B cell (primary cell): ENCODE data around the gene NAB1. TPM values are rescaled to one million over a fixed set of nuclear protein-coding genes. Genes with fewer than 3 reads are reported as not detected.

Source experiments
- ATAC-seq: fragments of 200-7000 bp; cut with Tn5 transposase; one replicate; pipeline ENCODE4 v1.10.0; 2021; ENCODE audit warnings: low read depth, mild to moderate bottlenecking, moderate number of reproducible peaks, moderate library complexity
- CTCF ChIA-PET: fragments of 350-600 bp; sonication (Branson Sonifier 250); formaldehyde crosslinking; loops from one replicate; lab custom pipeline; 2021; ENCODE audit warnings: antibody characterized with exemption, inconsistent platforms; lab: Charles Lee
- POLR2A ChIA-PET: fragments of 350-600 bp; sonication (Branson Sonifier 250); formaldehyde crosslinking; loops from one replicate; lab custom pipeline; 2021; ENCODE audit warnings: antibody characterized with exemption; lab: Charles Lee
- DNase-seq: peaks from one replicate; pipeline ENCODE4 v3.0.0; 2013
- H2AFZ ChIP-seq: 2 replicates; pipeline ENCODE4 v1.6.1; 2012; ENCODE audit warnings: mild to moderate bottlenecking, low read depth, low read length; ENCODE audit not compliant: insufficient read depth, poor library complexity, severe bottlenecking
- H3K27ac ChIP-seq, 2 donors: 1 replicate in 1 of 2; 2 replicates in 1 of 2; pipeline ENCODE4 v1.5.1; 2012 to 2013; ENCODE audit warnings: low read length in 2 of 2, mild to moderate bottlenecking in 2 of 2, moderate library complexity in 1 of 2
- H3K27me3 ChIP-seq, 4 experiments: fragments of 200-600 bp in 1 of 4; sonication (generic) in 1 of 4; replicated peaks in 1 of 4; 1 replicate in 2 of 4; 2 replicates in 2 of 4; pipeline versions ENCODE4 v1.6.1 to v1.7.0; 2013 to 2016; ENCODE audit warnings: low read length in 3 of 4, mild to moderate bottlenecking in 2 of 4, mixed read lengths in 1 of 4, moderate library complexity in 1 of 4; ENCODE audit not compliant: insufficient read depth in 4 of 4, control insufficient read depth in 3 of 4; ENCODE audit errors: control extremely low read depth in 1 of 4
- H3K36me3 ChIP-seq, 2 experiments: replicated peaks in 1 of 2; 1 replicate in 1 of 2; 2 replicates in 1 of 2; pipeline versions ENCODE4 v1.6.1 to v1.7.1; 2013; ENCODE audit warnings: low read length in 1 of 2; ENCODE audit not compliant: insufficient read depth in 2 of 2, control insufficient read depth in 1 of 2; ENCODE audit errors: control extremely low read depth in 1 of 2, extremely low read depth in 1 of 2
- H3K4me1 ChIP-seq, 2 donors: fragments of 200-600 bp in 1 of 2; sonication (generic) in 1 of 2; 1 replicate in 1 of 2; 2 replicates in 1 of 2; pipeline versions ENCODE4 v1.5.1 to v1.6.1; 2013 to 2017; ENCODE audit warnings: low read length in 2 of 2; ENCODE audit not compliant: control insufficient read depth in 2 of 2, insufficient read depth in 2 of 2
- H3K4me2 ChIP-seq: replicated peaks from 2 replicates; pipeline ENCODE3; 2012; ENCODE audit warnings: mild to moderate bottlenecking, low read depth, low read length; ENCODE audit not compliant: poor library complexity, severe bottlenecking
- H3K4me3 ChIP-seq, 5 experiments: fragments of 200-600 bp in 1 of 5; sonication (generic) in 1 of 5; 1 replicate in 3 of 5; 2 replicates in 2 of 5; pipeline versions ENCODE4 v1.5.1 to v1.7.0; 2011 to 2016; ENCODE audit warnings: low read length in 4 of 5, mild to moderate bottlenecking in 4 of 5, low read depth in 2 of 5, control low read depth in 1 of 5, moderate library complexity in 1 of 5; ENCODE audit not compliant: insufficient read depth in 1 of 5; ENCODE audit errors: control extremely low read depth in 1 of 5, extremely low read depth in 1 of 5
- H3K79me2 ChIP-seq: fragments of 200-600 bp; sonication (generic); one replicate; pipeline ENCODE4 v1.6.0; 2016; ENCODE audit warnings: low read length; ENCODE audit not compliant: control insufficient read depth, insufficient read depth
- H3K9ac ChIP-seq: fragments of 200-600 bp; sonication (generic); 2 replicates; pipeline ENCODE4 v1.6.1; 2017; ENCODE audit warnings: mild to moderate bottlenecking, low read length, moderate library complexity
- H3K9me3 ChIP-seq, 3 donors: one replicate each; pipeline versions ENCODE4 v1.6.1 to v1.7.1; 2013; ENCODE audit warnings: low read length in 2 of 3; ENCODE audit not compliant: control insufficient read depth in 2 of 3, insufficient read depth in 1 of 3; ENCODE audit errors: control extremely low read depth in 1 of 3
- H4K20me1 ChIP-seq: 2 replicates; pipeline ENCODE4 v1.6.0; 2012; ENCODE audit warnings: mild to moderate bottlenecking, low read length; ENCODE audit not compliant: insufficient read depth, control insufficient read depth, poor library complexity, severe bottlenecking
- H3K27ac Mint-ChIP-seq: one replicate; pipeline ENCODE4 v1.8.0; 2021; ENCODE audit warnings: mixed read lengths
- H3K27me3 Mint-ChIP-seq: one replicate; pipeline ENCODE4 v1.8.0; 2021; ENCODE audit warnings: mixed read lengths
- H3K4me1 Mint-ChIP-seq: one replicate; pipeline ENCODE4 v1.8.0; 2021; ENCODE audit warnings: mixed read lengths
- H3K4me3 Mint-ChIP-seq: one replicate; pipeline ENCODE4 v1.8.0; 2021; ENCODE audit warnings: mixed read lengths
- H3K9me3 Mint-ChIP-seq: one replicate; pipeline ENCODE4 v1.8.0; 2022; ENCODE audit warnings: mixed read lengths; ENCODE audit not compliant: insufficient read depth
- EZH2 ChIP-seq: IDR thresholded peaks from 2 replicates; pipeline ENCODE4 v1.6.1; 2012; ENCODE audit warnings: borderline replicate concordance, low read depth, mild to moderate bottlenecking, moderate library complexity, low read length; ENCODE audit not compliant: insufficient read depth, poor library complexity, severe bottlenecking
- WGBS: methylation state at CpG from one replicate; pipeline ENCODE4 v1.1.5; 2013; ENCODE audit warnings: missing lambda C conversion rate; ENCODE audit not compliant: insufficient coverage; 5-methylcytosine and 5-hydroxymethylcytosine counted together
- intact Hi-C: fragments of 100-400 bp; cut with micrococcal nuclease; formaldehyde crosslinking; loops from one replicate; pipeline ENCODE4 v1.10.0; 2022
- polyA plus RNA-seq: library from polyadenylated mRNA; depleted of rRNA; stranded (reverse); fragments of >200 nt; gene quantifications from 2 replicates; pipeline ENCODE4 v1.2.3, GENCODE V29; 2012
- total RNA-seq, 2 donors: library from RNA; stranded (reverse); fragments of 120-200 nt in 1 of 2; gene quantifications; 1 replicate in 1 of 2; 2 replicates in 1 of 2; pipeline versions ENCODE4 v1.2.3 to v1.2.4, GENCODE V29; 2013 to 2022
- TF ChIP-seq, protein P1 (sequence below): fragments of 200-600 bp; IDR thresholded peaks from one replicate; pipeline ENCODE4 v1.8.0; 2022; ENCODE audit warnings: antibody characterized with exemption, mild to moderate bottlenecking

Gene NAB1
- total and polyA plus RNA-seq, 2 donors (not counting 1 experiment from before 2014, with no cell fraction given), result 6.3 to 24.9 TPM

DNA sequence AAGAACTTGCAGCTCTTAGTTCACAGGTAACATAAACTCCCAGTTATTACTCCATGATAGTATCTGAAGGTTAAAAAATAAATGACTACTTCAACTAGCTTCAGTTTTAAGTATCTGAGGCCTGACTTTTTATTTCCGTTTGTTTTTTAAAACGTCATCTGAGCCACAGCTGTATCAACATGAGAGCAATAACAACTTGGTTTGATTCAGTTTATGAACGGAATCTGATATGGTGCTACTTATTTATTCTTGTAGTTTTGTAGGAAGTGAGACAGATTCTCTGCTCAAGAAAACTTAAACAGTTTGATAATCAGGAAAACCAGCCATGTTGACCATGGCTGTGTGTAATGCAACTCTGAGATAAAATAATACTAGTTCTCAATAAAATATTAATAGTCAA is 34.9 kb downstream of the NAB1 start:
- DNase-seq, result no peak
- POLR2A ChIA-PET, result no interaction called here
- Mint-ChIP-seq H3K4me3 (no peak overlapping the region), H3K27me3 (no peaks in the 10 kb centered on the region), H3K9me3 (no peaks in the 10 kb centered on the region), H3K27ac (no peak overlapping the region), H3K4me1 (peaks cover 19% of the 10 kb centered on the region)
- intact Hi-C loops, result loop anchor here (10.0 kb wide), 1 partner anchor 599 kb away; no protein-coding TSS in a partner anchor
- Histone ChIP-seq H3K27ac (no peak overlapping the region), H3K4me3 (no peak overlapping the region), H2AFZ (no peak overlapping the region), H3K4me2 (no peak overlapping the region), H3K79me2 (no peaks in the 10 kb centered on the region), H4K20me1 (no peaks in the 10 kb centered on the region), H3K36me3 (peaks cover 0 to 8% of the 10 kb centered on the region in 2 experiments), H3K9me3 (no peaks in the 10 kb centered on the region), H3K9ac (no peak overlapping the region), H3K4me1 (peaks cover 7 to 14% of the 10 kb centered on the region in 2 donors), H3K27me3 (no peaks in the 10 kb centered on the region)
- no peak for TF ChIP-seq EZH2
- TF ChIP-seq, protein P1, sequence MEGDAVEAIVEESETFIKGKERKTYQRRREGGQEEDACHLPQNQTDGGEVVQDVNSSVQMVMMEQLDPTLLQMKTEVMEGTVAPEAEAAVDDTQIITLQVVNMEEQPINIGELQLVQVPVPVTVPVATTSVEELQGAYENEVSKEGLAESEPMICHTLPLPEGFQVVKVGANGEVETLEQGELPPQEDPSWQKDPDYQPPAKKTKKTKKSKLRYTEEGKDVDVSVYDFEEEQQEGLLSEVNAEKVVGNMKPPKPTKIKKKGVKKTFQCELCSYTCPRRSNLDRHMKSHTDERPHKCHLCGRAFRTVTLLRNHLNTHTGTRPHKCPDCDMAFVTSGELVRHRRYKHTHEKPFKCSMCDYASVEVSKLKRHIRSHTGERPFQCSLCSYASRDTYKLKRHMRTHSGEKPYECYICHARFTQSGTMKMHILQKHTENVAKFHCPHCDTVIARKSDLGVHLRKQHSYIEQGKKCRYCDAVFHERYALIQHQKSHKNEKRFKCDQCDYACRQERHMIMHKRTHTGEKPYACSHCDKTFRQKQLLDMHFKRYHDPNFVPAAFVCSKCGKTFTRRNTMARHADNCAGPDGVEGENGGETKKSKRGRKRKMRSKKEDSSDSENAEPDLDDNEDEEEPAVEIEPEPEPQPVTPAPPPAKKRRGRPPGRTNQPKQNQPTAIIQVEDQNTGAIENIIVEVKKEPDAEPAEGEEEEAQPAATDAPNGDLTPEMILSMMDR, result no peak
- CTCF ChIA-PET, result interaction anchor here (0.9 kb wide), 1 partner anchor 20 kb away, joined by 5 read pairs; no protein-coding TSS in a partner anchor
- WGBS, result no CpG with 5 or more reads among the region's 3 CpGs
- ATAC-seq, result no peak

DNA sequence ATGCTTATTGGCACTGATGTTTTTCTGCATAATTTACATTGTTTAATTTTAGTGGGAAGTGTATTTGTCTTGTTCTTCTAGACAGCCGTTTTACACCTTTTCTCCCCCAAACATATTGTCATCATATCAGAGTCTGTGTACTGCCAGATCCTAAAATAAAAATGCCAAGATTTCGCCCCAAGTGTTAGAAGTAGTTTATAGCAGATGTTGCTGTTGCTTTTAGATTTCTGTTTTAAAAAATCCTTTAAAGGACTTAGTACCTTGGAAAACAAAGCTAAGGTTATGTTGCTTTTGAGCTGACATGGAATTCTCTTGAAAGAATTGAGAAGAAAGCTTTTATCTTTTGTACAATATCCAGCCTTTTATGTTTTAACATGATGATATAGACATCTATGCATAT is 36.0 kb downstream of the NAB1 start:
- WGBS, result no CpG with 5 or more reads among the region's 2 CpGs
- Mint-ChIP-seq H3K27me3 (no peaks in the 10 kb centered on the region), H3K4me1 (peaks cover 9% of the 10 kb centered on the region), H3K27ac (no peak overlapping the region), H3K4me3 (no peak overlapping the region), H3K9me3 (no peaks in the 10 kb centered on the region)
- Histone ChIP-seq H3K4me1 (peaks cover 1 to 4% of the 10 kb centered on the region in 2 donors), H3K9ac (no peak overlapping the region), H3K27me3 (no peaks in the 10 kb centered on the region), H3K4me2 (no peak overlapping the region), H3K4me3 (no peak overlapping the region), H2AFZ (no peak overlapping the region), H4K20me1 (no peaks in the 10 kb centered on the region), H3K27ac (no peak overlapping the region), H3K79me2 (no peaks in the 10 kb centered on the region), H3K36me3 (peaks cover 2 to 8% of the 10 kb centered on the region in 2 experiments), H3K9me3 (no peaks in the 10 kb centered on the region)
- CTCF ChIA-PET, result no interaction called here
- POLR2A ChIA-PET, result no interaction called here
- DNase-seq (no peak), ATAC-seq (no peak)
- TF ChIP-seq, protein P1, result no peak
- TF ChIP-seq EZH2, result no peak
- intact Hi-C loops, result loop anchor here (10.0 kb wide), 1 partner anchor 600 kb away; no protein-coding TSS in a partner anchor
